Measurements from ENCODE around the gene VGLL3.

GRCh38 chr3:86986671-86987420, 4.1 kb downstream of the VGLL3 start:
- TF ChIP-seq CTCF (IDR thresholded peaks at IDR 0.05; ENCODE audit: low read depth, low read length, poor library complexity, severe bottlenecking), result no peak
- no peak for TF ChIP-seq EZH2phosphoT487 (IDR thresholded peaks at IDR 0.05; ENCODE audit: borderline replicate concordance, low read length)
